Hepatocyte (in vitro differentiated cells): ENCODE data around the gene OTOG.

Experiments used
- EZH2 ChIP-seq: fragments of 200-600 bp; sonication (generic); IDR thresholded peaks from 2 replicates; pipeline ENCODE4 v1.6.1; 2016; ENCODE audit warnings: antibody characterized with exemption, mild to moderate bottlenecking, borderline replicate concordance
- TF ChIP-seq, protein P1 (sequence below): fragments of 200-600 bp; sonication (generic); IDR thresholded peaks from 2 replicates; pipeline ENCODE4 v1.5.1; 2016; ENCODE audit warnings: antibody characterized with exemption, mild to moderate bottlenecking; ENCODE audit not compliant: poor library complexity

DNA sequence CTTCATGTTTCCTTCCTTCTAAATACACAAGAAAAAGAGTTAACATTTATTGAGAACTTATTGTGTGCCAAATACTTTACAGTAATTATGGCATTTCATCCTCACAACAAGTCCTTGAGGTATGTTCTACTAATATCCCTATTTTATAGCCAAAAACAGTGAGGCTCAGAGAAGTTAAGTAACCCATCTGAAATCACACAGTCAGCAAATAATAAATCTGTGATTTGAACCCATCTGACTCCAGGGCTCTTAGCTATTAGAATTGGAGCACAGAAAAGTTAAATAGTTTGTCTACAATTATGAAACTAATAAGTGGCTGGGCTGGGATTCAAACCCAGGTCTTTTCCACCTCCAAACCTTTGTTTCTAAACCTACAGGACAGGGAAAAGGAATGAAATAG, 135.8 kb downstream of the OTOG start:
- TF ChIP-seq, protein P1, sequence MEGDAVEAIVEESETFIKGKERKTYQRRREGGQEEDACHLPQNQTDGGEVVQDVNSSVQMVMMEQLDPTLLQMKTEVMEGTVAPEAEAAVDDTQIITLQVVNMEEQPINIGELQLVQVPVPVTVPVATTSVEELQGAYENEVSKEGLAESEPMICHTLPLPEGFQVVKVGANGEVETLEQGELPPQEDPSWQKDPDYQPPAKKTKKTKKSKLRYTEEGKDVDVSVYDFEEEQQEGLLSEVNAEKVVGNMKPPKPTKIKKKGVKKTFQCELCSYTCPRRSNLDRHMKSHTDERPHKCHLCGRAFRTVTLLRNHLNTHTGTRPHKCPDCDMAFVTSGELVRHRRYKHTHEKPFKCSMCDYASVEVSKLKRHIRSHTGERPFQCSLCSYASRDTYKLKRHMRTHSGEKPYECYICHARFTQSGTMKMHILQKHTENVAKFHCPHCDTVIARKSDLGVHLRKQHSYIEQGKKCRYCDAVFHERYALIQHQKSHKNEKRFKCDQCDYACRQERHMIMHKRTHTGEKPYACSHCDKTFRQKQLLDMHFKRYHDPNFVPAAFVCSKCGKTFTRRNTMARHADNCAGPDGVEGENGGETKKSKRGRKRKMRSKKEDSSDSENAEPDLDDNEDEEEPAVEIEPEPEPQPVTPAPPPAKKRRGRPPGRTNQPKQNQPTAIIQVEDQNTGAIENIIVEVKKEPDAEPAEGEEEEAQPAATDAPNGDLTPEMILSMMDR, result no peak
- TF ChIP-seq EZH2, result no peak
